H1 (cell line): ENCODE data around the gene GABRE. TPM values are rescaled to one million over a fixed set of nuclear protein-coding genes. Genes with fewer than 3 reads are reported as not detected.

Source experiments
- CTCF ChIA-PET: fragments of 300-600 bp; sonication (Branson Sonifier 250); formaldehyde crosslinking; loops from one replicate; lab custom pipeline; 2021; ENCODE audit not compliant: partially characterized antibody; lab: Charles Lee
- POLR2A ChIA-PET: fragments of 300-600 bp; sonication (Branson Sonifier 250); formaldehyde crosslinking; loops from one replicate; lab custom pipeline; 2021; ENCODE audit warnings: inconsistent platforms; ENCODE audit not compliant: partially characterized antibody; lab: Charles Lee
- DNase-seq, 2 experiments: peaks; one replicate each; pipeline versions ENCODE4 v3.0.0 to v3.0.0-alpha.2; 2010 to 2022; ENCODE audit warnings: low spot score in 2 of 2, low read depth in 1 of 2, mixed read lengths in 1 of 2
- FAIRE-seq: peaks from 2 replicates; lab custom pipeline; 2011; peaks lifted over from hg19 to GRCh38; lab: Jason Lieb, UNC
- H2AFZ ChIP-seq: 2 replicates; pipeline ENCODE4 v1.8.1; 2012; ENCODE audit warnings: low read length, inconsistent platforms
- H2AK5ac ChIP-seq: 2 replicates; pipeline ENCODE4 v1.6.1; 2013; ENCODE audit warnings: low read depth, low read length
- H2BK120ac ChIP-seq: replicated peaks from 2 replicates; pipeline ENCODE3; 2013; ENCODE audit warnings: low read depth, low read length, inconsistent platforms
- H2BK12ac ChIP-seq: 2 replicates; pipeline ENCODE4 v1.6.1; 2013; ENCODE audit warnings: low read depth, low read length
- H2BK15ac ChIP-seq: 2 replicates; pipeline ENCODE4 v1.6.1; 2013; ENCODE audit warnings: low read length
- H2BK20ac ChIP-seq: 2 replicates; pipeline ENCODE4 v1.6.1; 2013; ENCODE audit warnings: low read length
- H2BK5ac ChIP-seq: 2 replicates; pipeline ENCODE4 v1.6.1; 2013; ENCODE audit warnings: low read depth, low read length
- H3K14ac ChIP-seq: 2 replicates; pipeline ENCODE4 v1.6.1; 2013; ENCODE audit warnings: inconsistent platforms; ENCODE audit not compliant: insufficient read length
- H3K18ac ChIP-seq: 2 replicates; pipeline ENCODE4 v1.6.1; 2013; ENCODE audit warnings: low read length; ENCODE audit errors: extremely low read depth
- H3K23ac ChIP-seq: 2 replicates; pipeline ENCODE4 v1.6.1; 2013; ENCODE audit warnings: inconsistent platforms; ENCODE audit not compliant: insufficient read length
- H3K23me2 ChIP-seq: 2 replicates; pipeline ENCODE4 v1.6.1; 2013; ENCODE audit warnings: low read depth, low read length
- H3K27ac ChIP-seq: 2 replicates; pipeline ENCODE4 v1.6.1; 2011; ENCODE audit warnings: low read depth, low read length, inconsistent platforms
- H3K27me3 ChIP-seq, 4 experiments: replicated peaks in 1 of 4; 1 replicate in 1 of 4; 2 replicates in 3 of 4; pipeline versions ENCODE4 v1.6.1 to v1.8.1; 2011 to 2013; ENCODE audit warnings: low read length in 3 of 4, mild to moderate bottlenecking in 3 of 4, inconsistent platforms in 2 of 4, mixed read lengths in 2 of 4, moderate library complexity in 1 of 4; ENCODE audit not compliant: control insufficient read depth in 3 of 4, insufficient read depth in 3 of 4; ENCODE audit errors: extremely low read depth in 1 of 4
- H3K36me3 ChIP-seq, 4 experiments: 2 replicates each; pipeline versions ENCODE4 v1.6.1 to v1.8.1; 2011 to 2013; ENCODE audit warnings: mild to moderate bottlenecking in 4 of 4, low read length in 3 of 4, moderate library complexity in 2 of 4, control low read depth in 1 of 4, inconsistent platforms in 1 of 4; ENCODE audit not compliant: insufficient read depth in 4 of 4, control insufficient read depth in 2 of 4
- H3K4ac ChIP-seq: replicated peaks from 2 replicates; pipeline ENCODE3; 2013; ENCODE audit warnings: low read length, low read depth, mixed read lengths, inconsistent platforms; ENCODE audit not compliant: insufficient read length
- H3K4me1 ChIP-seq, 4 experiments: replicated peaks in 1 of 4; 1 replicate in 1 of 4; 2 replicates in 3 of 4; pipeline versions ENCODE4 v1.6.1 to v1.8.1; 2011 to 2013; ENCODE audit warnings: low read length in 3 of 4, inconsistent platforms in 2 of 4, mixed read lengths in 1 of 4; ENCODE audit not compliant: insufficient read depth in 4 of 4, control insufficient read depth in 3 of 4
- H3K4me2 ChIP-seq, 2 experiments: 2 replicates each; pipeline versions ENCODE4 v1.6.1 to v1.8.1; 2011 to 2013; ENCODE audit warnings: low read depth in 2 of 2, low read length in 2 of 2, control low read depth in 1 of 2, inconsistent platforms in 1 of 2, mild to moderate bottlenecking in 1 of 2; ENCODE audit not compliant: insufficient read depth in 1 of 2
- H3K4me3 ChIP-seq, 4 experiments: fragments of 200-600, 300-600 bp in 1 of 4; sonication (generic), shearing (Covaris generic), sonication (Bioruptor Twin) in 1 of 4; 2 replicates each; pipeline versions ENCODE4 v1.5.1 to v1.8.1; 2011 to 2016; ENCODE audit warnings: low read length in 4 of 4, low read depth in 3 of 4, control low read depth in 2 of 4, inconsistent platforms in 2 of 4, mild to moderate bottlenecking in 2 of 4, mixed read lengths in 1 of 4, moderate library complexity in 1 of 4; ENCODE audit not compliant: insufficient read depth in 2 of 4; ENCODE audit errors: extremely low read depth in 1 of 4
- H3K56ac ChIP-seq: replicated peaks from 2 replicates; pipeline ENCODE3; 2013; ENCODE audit warnings: low read depth, mild to moderate bottlenecking, mixed read lengths, low read length, inconsistent platforms; ENCODE audit not compliant: insufficient read length
- H3K79me1 ChIP-seq: 2 replicates; pipeline ENCODE4 v1.6.1; 2013; ENCODE audit warnings: low read depth, low read length, control low read depth
- H3K79me2 ChIP-seq, 2 experiments: 2 replicates each; pipeline versions ENCODE4 v1.6.1 to v1.8.1; 2012 to 2013; ENCODE audit warnings: low read length in 2 of 2, mild to moderate bottlenecking in 2 of 2, inconsistent platforms in 1 of 2; ENCODE audit not compliant: insufficient read depth in 2 of 2, control insufficient read depth in 1 of 2
- H3K9ac ChIP-seq, 4 experiments: replicated peaks in 1 of 4; 1 replicate in 1 of 4; 2 replicates in 3 of 4; pipeline versions ENCODE4 v1.6.1 to v1.8.1; 2011 to 2013; ENCODE audit warnings: low read depth in 3 of 4, low read length in 3 of 4, control low read depth in 2 of 4, mild to moderate bottlenecking in 2 of 4, moderate library complexity in 2 of 4, inconsistent platforms in 1 of 4; ENCODE audit errors: extremely low read depth in 1 of 4
- H3K9me3 ChIP-seq, 2 experiments: 2 replicates each; pipeline versions ENCODE4 v1.6.1 to v1.8.1; 2012 to 2013; ENCODE audit warnings: mild to moderate bottlenecking in 2 of 2, moderate library complexity in 2 of 2, control low read depth in 1 of 2, inconsistent platforms in 1 of 2, low read depth in 1 of 2, low read length in 1 of 2, mixed read lengths in 1 of 2; ENCODE audit not compliant: insufficient read depth in 2 of 2
- H4K20me1 ChIP-seq, 2 experiments: replicated peaks in 1 of 2; 2 replicates each; pipeline versions ENCODE3 to v1.8.1; 2011 to 2013; ENCODE audit warnings: inconsistent platforms in 2 of 2, low read length in 2 of 2, mild to moderate bottlenecking in 1 of 2; ENCODE audit not compliant: insufficient read depth in 2 of 2, control insufficient read depth in 1 of 2
- H4K5ac ChIP-seq: 2 replicates; pipeline ENCODE4 v1.6.1; 2013; ENCODE audit warnings: low read length, low read depth, mixed read lengths, inconsistent platforms; ENCODE audit not compliant: insufficient read length
- H4K8ac ChIP-seq: 2 replicates; pipeline ENCODE4 v1.8.0; 2013; ENCODE audit warnings: mild to moderate bottlenecking, moderate library complexity, low read length, inconsistent platforms; ENCODE audit not compliant: insufficient read depth; ENCODE audit errors: extremely low read depth
- H4K91ac ChIP-seq: replicated peaks from 2 replicates; pipeline ENCODE3; 2013; ENCODE audit warnings: low read length, mixed read lengths, inconsistent platforms; ENCODE audit not compliant: insufficient read length
- CTBP2 ChIP-seq: IDR thresholded peaks from 2 replicates; pipeline ENCODE4 v1.7.0; 2011; ENCODE audit warnings: borderline replicate concordance, mild to moderate bottlenecking, moderate library complexity, mixed read lengths, low read length; ENCODE audit not compliant: insufficient read depth, insufficient read length
- RAD21 ChIP-seq, 2 experiments: IDR thresholded peaks in 1 of 2; conservative IDR thresholded peaks in 1 of 2; 2 replicates each; pipeline ENCODE4 v1.6.1; 2011; ENCODE audit warnings: low read depth in 2 of 2, low read length in 2 of 2, improper control_type of control experiment in 1 of 2, inconsistent platforms in 1 of 2, mild to moderate bottlenecking in 1 of 2, moderate library complexity in 1 of 2
- SP4 ChIP-seq: IDR thresholded peaks from 2 replicates; pipeline ENCODE4 v1.6.1; 2012; ENCODE audit warnings: low read length, inconsistent platforms
- SUZ12 ChIP-seq: fragments of 200-600 bp; sonication (generic); IDR thresholded peaks from 2 replicates; pipeline ENCODE4 v1.6.1; 2012; ENCODE audit warnings: mild to moderate bottlenecking, inconsistent platforms, low read length, moderate library complexity, mixed read lengths
- TAF1 ChIP-seq: IDR thresholded peaks from 2 replicates; pipeline ENCODE4 v1.6.1; 2011; ENCODE audit warnings: mild to moderate bottlenecking, low read depth, low read length
- WGBS, 2 experiments: shearing (Covaris generic) in 1 of 2; methylation state at CpG; one replicate each; pipeline versions ENCODE4 v1.1.6 to v1.1.7; 2013 to 2015; ENCODE audit warnings: low lambda C conversion rate in 2 of 2, mixed read lengths in 2 of 2, inconsistent platforms in 1 of 2, low coverage in 1 of 2, missing lambda C conversion rate in 1 of 2; ENCODE audit not compliant: insufficient replicate concordance in 2 of 2, insufficient coverage in 1 of 2, insufficient read length in 1 of 2; ENCODE audit errors: extremely low coverage in 1 of 2, missing lambda C conversion rate in 1 of 2; 5-methylcytosine and 5-hydroxymethylcytosine counted together
- polyA plus RNA-seq, 7 experiments: library from polyadenylated mRNA; depleted of rRNA in 3 of 7; stranded (reverse) in 5 of 7; unstranded in 2 of 7; fragments of >200 nt in 5 of 7; fragments of 200-250 nt in 2 of 7; gene quantifications; 1 replicate in 5 of 7; 2 replicates in 1 of 7; 4 replicates in 1 of 7; pipeline versions ENCODE4 v1.2.1 to v1.2.3, GENCODE V29; 2011 to 2013; ENCODE audit warnings: missing spikeins in 2 of 7, mixed read lengths in 2 of 7
- total RNA-seq: library from RNA; stranded (reverse); fragmentation: NEBNext Ultra II Directional; extraction: Animal tissue kit (Norgen Biotek cat#: 25700); gene quantifications from 2 replicates; pipeline ENCODE4 v1.2.1, GENCODE V29; 2021

GABRE gene
- total and polyA plus RNA-seq, 2 of the 8 experiments (the other 6 are each of a cell fraction or from before 2014, with no cell fraction given), result 5.5 to 7.0 TPM

DNA sequence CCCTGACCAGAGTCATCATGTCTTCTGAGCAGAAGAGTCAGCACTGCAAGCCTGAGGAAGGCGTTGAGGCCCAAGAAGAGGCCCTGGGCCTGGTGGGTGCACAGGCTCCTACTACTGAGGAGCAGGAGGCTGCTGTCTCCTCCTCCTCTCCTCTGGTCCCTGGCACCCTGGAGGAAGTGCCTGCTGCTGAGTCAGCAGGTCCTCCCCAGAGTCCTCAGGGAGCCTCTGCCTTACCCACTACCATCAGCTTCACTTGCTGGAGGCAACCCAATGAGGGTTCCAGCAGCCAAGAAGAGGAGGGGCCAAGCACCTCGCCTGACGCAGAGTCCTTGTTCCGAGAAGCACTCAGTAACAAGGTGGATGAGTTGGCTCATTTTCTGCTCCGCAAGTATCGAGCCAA is 50.8 kb downstream of the GABRE start:
- no peaks in the 10 kb centered on the region for H4K20me1 ChIP-seq
- 100% methylated on average over 3 of the region's 6 CpGs; no CpG with 5 or more reads in 1 of the 2 experiments for WGBS, 2 experiments
- no peak overlapping the region for H2BK15ac ChIP-seq
- CTCF ChIA-PET, result no interaction called here
- no peak overlapping the region for H4K91ac ChIP-seq
- H2AK5ac ChIP-seq, result no peak overlapping the region
- H3K79me1 ChIP-seq, result no peaks in the 10 kb centered on the region
- H3K4me3 ChIP-seq, result no peak overlapping the region
- H3K79me2 ChIP-seq, result no peaks in the 10 kb centered on the region
- no peak overlapping the region for H3K18ac ChIP-seq
- H3K9ac ChIP-seq, result no peak overlapping the region
- no peak overlapping the region for H3K14ac ChIP-seq
- H2BK120ac ChIP-seq, result no peak overlapping the region
- H2BK5ac ChIP-seq, result no peak overlapping the region
- no peak for FAIRE-seq
- DNase-seq, result no peak
- H3K27ac ChIP-seq, result no peak overlapping the region
- H3K56ac ChIP-seq, result no peak overlapping the region
- H2BK12ac ChIP-seq, result no peak overlapping the region
- no peak overlapping the region for H4K8ac ChIP-seq
- no peaks in the 10 kb centered on the region for H3K36me3 ChIP-seq
- H3K27me3 ChIP-seq, result no peaks in the 10 kb centered on the region
- H3K4me2 ChIP-seq, result no peak overlapping the region
- H3K23me2 ChIP-seq, result no peaks in the 10 kb centered on the region
- no peaks in the 10 kb centered on the region for H3K9me3 ChIP-seq
- H4K5ac ChIP-seq, result no peak overlapping the region
- H2BK20ac ChIP-seq, result no peak overlapping the region
- no peak overlapping the region for H3K4ac ChIP-seq
- TF ChIP-seq TAF1 (no peak), SUZ12 (no peak), CTBP2 (no peak), SP4 (no peak), RAD21 (IDR thresholded peaks at IDR 0.05 in 1 of 2, conservative IDR thresholded peaks at IDR 0.05 in 1 of 2; ENCODE audit: low read depth in 2 of 2, low read length in 2 of 2) (no peak)
- H3K23ac ChIP-seq, result no peak overlapping the region
- H2AFZ ChIP-seq, result no peak overlapping the region
- POLR2A ChIA-PET, result no interaction called here
- peaks cover 0 to 3% (median 0%) of the 10 kb centered on the region in 4 experiments; a peak in 2 of 7 replicates for H3K4me1 ChIP-seq
